GM12872 (cell line): ENCODE results near the gene TNFSF10.

Experiments used
- CTCF ChIP-seq: IDR thresholded peaks from 3 replicates; pipeline ENCODE4 v1.5.1; 2011; ENCODE audit warnings: low read depth, mild to moderate bottlenecking, low read length, moderate library complexity; ENCODE audit not compliant: insufficient read depth

The TNFSF10 gene

GRCh38 chr3:172513488-172513887 lies 9.7 kb downstream of the TNFSF10 start:
- TF ChIP-seq CTCF: no peak

- no peak for TF ChIP-seq CTCF
Observed at GRCh38 chr3:172511783-172512762, 11.2 kb downstream of the TNFSF10 start.

GRCh38 chr3:172506094-172506493 lies 17.1 kb downstream of the TNFSF10 start:
- TF ChIP-seq CTCF: no peak

- no peak for TF ChIP-seq CTCF
Observed at GRCh38 chr3:172501540-172501939, 21.7 kb downstream of the TNFSF10 start.

- peak; percentile 74 for TF ChIP-seq CTCF
Observed at GRCh38 chr3:172490198-172490669, 33.0 kb downstream of the TNFSF10 start.

- TF ChIP-seq CTCF: no peak
Observed at GRCh38 chr3:172478116-172478515, 45.1 kb downstream of the TNFSF10 start.

GRCh38 chr3:172476347-172476746 lies 46.9 kb downstream of the TNFSF10 start:
- TF ChIP-seq CTCF: no peak
